ENCODE data around the gene PRR5.

- TF ChIP-seq CTCF (IDR thresholded peaks at IDR 0.05) (no peak), POLR2A (IDR thresholded peaks at IDR 0.05) (no peak)
These were observed 15.0 kb upstream of the PRR5 start for GRCh38 chr22:44686873-44687600.
